Activated B cell treated with CpG ODN at 0.5 μM for 24 hours (primary cell): ENCODE data around the gene MGLL. TPM values are rescaled to one million over a fixed set of nuclear protein-coding genes. Genes with fewer than 3 reads are reported as not detected.
"Not testable (repeated sequence)": the region's sequence is repeated elsewhere in the genome, so short reads cannot be mapped to it uniquely, and the experiment has no call there.

Source experiments
- ATAC-seq: fragments of 200-7000 bp; cut with Tn5 transposase; one replicate; pipeline ENCODE4 v1.10.0; 2021; ENCODE audit warnings: low read depth, mild to moderate bottlenecking, moderate library complexity
- CTCF ChIA-PET: fragments of 350-600 bp; sonication (Branson Sonifier 250); formaldehyde crosslinking; loops from one replicate; lab custom pipeline; 2021; ENCODE audit warnings: antibody characterized with exemption; lab: Charles Lee
- POLR2A ChIA-PET: fragments of 350-600 bp; sonication (Branson Sonifier 250); formaldehyde crosslinking; loops from one replicate; lab custom pipeline; 2021; ENCODE audit warnings: antibody characterized with exemption; lab: Charles Lee
- DNase-seq: peaks from one replicate; pipeline ENCODE4 v3.0.0; 2022
- H3K27ac Mint-ChIP-seq: one replicate; pipeline ENCODE4 v1.8.0; 2020; ENCODE audit warnings: mixed read lengths
- H3K27me3 Mint-ChIP-seq: one replicate; pipeline ENCODE4 v1.8.0; 2021; ENCODE audit warnings: mixed read lengths
- H3K36me3 Mint-ChIP-seq: one replicate; pipeline ENCODE4 v1.8.0; 2021; ENCODE audit warnings: low read depth, mixed read lengths
- H3K4me1 Mint-ChIP-seq: one replicate; pipeline ENCODE4 v1.8.0; 2021; ENCODE audit warnings: mixed read lengths
- H3K4me3 Mint-ChIP-seq: one replicate; pipeline ENCODE4 v1.8.0; 2020; ENCODE audit warnings: mild to moderate bottlenecking, mixed read lengths
- H3K9me3 Mint-ChIP-seq: one replicate; pipeline ENCODE4 v1.8.0; 2020; ENCODE audit warnings: mixed read lengths
- intact Hi-C: fragments of 100-400 bp; cut with micrococcal nuclease; formaldehyde crosslinking; loops from one replicate; pipeline ENCODE4 v1.15.1; 2024
- total RNA-seq: library from RNA; stranded (reverse); gene quantifications from 2 replicates; pipeline ENCODE4 v1.2.3, GENCODE V29; 2022
- TF ChIP-seq, protein P1 (sequence below): fragments of 200-600 bp; IDR thresholded peaks from one replicate; pipeline ENCODE4 v1.8.0; 2022; ENCODE audit warnings: antibody characterized with exemption, mild to moderate bottlenecking

Gene MGLL
- total RNA-seq, 1 donor from 2014 or later: 19.1 TPM

DNA sequence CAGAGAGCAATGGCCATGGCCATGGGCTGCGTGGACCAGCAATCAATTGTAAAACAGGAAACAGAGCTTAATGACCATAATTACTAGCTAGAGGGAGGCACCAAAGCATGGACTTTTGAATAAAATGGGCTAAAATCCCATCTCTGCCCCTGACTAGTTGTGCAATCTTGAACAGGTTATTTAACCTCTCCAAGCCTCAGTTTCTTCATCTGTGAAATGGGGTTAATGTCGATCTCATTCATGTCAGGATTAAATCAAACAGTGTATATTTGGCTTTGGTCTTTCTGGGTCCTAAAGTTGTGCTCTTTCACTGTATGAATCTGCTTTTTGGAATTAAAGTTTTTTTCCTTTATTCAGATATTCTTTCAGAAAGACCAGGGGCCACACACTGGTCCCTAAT lies 113.5 kb downstream of the MGLL start:
- Mint-ChIP-seq H3K4me3 (no peak overlapping the region), H3K4me1 (peaks cover 5% of the 10 kb centered on the region), H3K36me3 (no peaks in the 10 kb centered on the region), H3K9me3 (peaks cover 6% of the 10 kb centered on the region), H3K27me3 (no peaks in the 10 kb centered on the region), H3K27ac (no peak overlapping the region)
- CTCF ChIA-PET: no interaction called here
- POLR2A ChIA-PET: no interaction called here
- no peak for ATAC-seq
- TF ChIP-seq, protein P1, sequence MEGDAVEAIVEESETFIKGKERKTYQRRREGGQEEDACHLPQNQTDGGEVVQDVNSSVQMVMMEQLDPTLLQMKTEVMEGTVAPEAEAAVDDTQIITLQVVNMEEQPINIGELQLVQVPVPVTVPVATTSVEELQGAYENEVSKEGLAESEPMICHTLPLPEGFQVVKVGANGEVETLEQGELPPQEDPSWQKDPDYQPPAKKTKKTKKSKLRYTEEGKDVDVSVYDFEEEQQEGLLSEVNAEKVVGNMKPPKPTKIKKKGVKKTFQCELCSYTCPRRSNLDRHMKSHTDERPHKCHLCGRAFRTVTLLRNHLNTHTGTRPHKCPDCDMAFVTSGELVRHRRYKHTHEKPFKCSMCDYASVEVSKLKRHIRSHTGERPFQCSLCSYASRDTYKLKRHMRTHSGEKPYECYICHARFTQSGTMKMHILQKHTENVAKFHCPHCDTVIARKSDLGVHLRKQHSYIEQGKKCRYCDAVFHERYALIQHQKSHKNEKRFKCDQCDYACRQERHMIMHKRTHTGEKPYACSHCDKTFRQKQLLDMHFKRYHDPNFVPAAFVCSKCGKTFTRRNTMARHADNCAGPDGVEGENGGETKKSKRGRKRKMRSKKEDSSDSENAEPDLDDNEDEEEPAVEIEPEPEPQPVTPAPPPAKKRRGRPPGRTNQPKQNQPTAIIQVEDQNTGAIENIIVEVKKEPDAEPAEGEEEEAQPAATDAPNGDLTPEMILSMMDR: no peak
- DNase-seq: no peak
- intact Hi-C loops: no loop called here

DNA sequence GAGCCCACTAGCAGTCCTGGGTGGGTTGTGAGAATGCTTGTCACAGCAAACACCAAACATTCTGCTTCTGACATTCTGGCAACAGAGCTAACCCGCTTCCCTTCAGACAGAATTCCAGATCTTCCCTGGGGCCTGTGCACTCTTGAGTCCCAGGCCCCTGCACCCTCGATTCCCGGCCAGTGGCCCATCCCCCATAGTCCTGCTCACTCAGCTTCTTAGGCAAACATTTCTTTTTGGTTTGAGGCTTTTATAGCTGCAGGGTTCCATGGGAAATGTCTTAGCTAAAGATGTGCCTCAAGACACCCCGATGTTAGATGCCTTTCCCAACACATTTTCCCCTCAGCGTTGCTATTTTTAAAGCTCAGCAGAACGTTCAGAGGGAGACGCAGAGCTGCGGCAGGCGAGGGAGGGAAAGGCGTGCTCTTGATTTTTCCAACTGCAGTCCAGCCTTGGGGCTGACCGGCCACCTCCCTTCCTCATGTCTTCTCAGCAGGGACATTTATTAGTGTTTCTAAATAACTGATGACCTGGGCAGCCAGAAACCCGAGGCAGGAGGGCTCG lies 114.4 kb downstream of the MGLL start:
- ATAC-seq: no peak
- intact Hi-C loops: no loop called here
- no peak for DNase-seq
- POLR2A ChIA-PET: no interaction called here
- TF ChIP-seq, protein P1: no peak
- H3K4me1 Mint-ChIP-seq: peaks cover 5% of the 10 kb centered on the region
- CTCF ChIA-PET: no interaction called here
- H3K4me3 Mint-ChIP-seq: no peak overlapping the region
- H3K9me3 Mint-ChIP-seq: peaks cover 8% of the 10 kb centered on the region
- no peak overlapping the region for H3K27ac Mint-ChIP-seq
- no peaks in the 10 kb centered on the region for H3K36me3 Mint-ChIP-seq
- no peaks in the 10 kb centered on the region for H3K27me3 Mint-ChIP-seq

DNA sequence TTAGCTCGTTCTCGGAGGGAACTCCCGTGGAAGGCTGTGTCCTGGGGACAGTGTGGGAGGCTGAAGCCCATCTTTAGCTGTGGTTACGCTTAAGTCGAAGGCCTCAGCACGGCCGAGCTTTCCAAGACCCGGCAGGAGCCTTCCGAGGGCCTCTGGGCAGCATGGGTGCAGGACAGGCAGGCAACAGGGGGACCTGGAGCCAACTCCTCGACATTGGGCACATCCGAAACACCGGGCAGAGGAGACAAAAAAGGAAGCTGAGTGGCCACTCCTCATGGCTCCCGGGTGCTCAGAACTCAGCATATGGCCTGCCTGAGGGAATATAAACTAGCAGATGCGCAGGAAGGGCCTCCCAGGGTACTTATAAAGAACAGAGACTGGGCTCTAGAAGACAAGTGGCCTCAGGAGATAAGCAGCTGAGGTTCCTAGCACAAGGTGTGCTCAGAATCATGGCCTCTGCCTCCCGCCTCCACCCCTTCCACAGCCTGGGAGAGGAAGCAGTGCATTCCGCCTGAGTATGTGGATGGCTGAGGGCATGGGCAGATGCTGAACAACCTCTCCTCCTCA lies 115.4 kb downstream of the MGLL start:
- ATAC-seq (no peak), DNase-seq (no peak)
- ChIA-PET CTCF (interaction anchor here (0.5 kb wide), 1 partner anchor 595 kb away, joined by 4 read pairs; no protein-coding TSS in a partner anchor), POLR2A (no interaction called here)
- Mint-ChIP-seq H3K27ac (no peak overlapping the region), H3K4me3 (no peak overlapping the region), H3K27me3 (no peaks in the 10 kb centered on the region), H3K9me3 (peaks cover 8% of the 10 kb centered on the region), H3K36me3 (no peaks in the 10 kb centered on the region), H3K4me1 (peaks cover 5% of the 10 kb centered on the region)
- TF ChIP-seq, protein P1: no peak
- intact Hi-C loops: no loop called here

DNA sequence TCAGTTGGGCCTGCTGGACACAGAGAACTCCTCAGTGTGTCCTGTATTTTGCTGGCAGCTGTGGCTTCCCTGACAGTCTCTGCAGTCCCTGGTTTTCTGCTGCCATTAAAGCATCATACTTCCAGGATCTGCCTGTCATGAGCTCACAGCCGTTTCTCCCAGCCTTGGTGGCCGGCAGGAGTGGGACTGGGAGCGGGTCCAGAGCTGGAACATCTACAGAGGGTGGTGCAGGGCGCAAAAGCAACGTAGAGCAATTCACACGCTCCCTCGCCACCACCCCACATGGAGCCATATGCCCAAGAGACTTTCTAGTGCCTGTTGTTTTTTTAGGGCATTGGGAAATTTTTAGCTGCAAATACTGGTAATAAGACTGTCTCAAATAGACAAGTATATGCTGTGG lies 116.0 kb downstream of the MGLL start:
- peaks cover 8% of the 10 kb centered on the region for H3K9me3 Mint-ChIP-seq
- CTCF ChIA-PET: interaction anchor here (0.5 kb wide), 1 partner anchor 596 kb away, joined by 4 read pairs; no protein-coding TSS in a partner anchor
- POLR2A ChIA-PET: no interaction called here

DNA sequence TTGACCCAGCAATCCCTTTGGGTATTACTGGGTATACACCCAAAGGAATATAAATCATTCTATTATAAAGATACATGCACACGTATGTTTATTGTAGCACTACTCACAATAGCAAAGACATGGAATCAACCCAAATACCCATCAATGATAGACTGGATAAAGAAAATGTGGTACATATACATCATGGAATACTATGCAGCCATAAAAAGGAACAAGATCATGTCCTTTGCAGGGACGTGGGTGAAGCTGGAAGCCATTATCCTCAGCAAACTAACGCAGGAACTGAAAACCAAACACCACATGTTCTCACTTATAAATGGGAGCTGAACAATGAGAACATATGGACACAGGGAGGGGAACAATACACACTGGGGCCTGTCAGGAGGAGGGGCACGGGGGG lies 117.5 kb downstream of the MGLL start:
- CTCF ChIA-PET, H3K36me3 Mint-ChIP-seq, intact Hi-C loops, H3K27ac Mint-ChIP-seq, DNase-seq, H3K4me3 Mint-ChIP-seq, ATAC-seq, H3K27me3 Mint-ChIP-seq, H3K4me1 Mint-ChIP-seq, H3K9me3 Mint-ChIP-seq: not testable (repeated sequence)
- POLR2A ChIA-PET: interaction anchor here (0.7 kb wide), 1 partner anchor 31 kb away, joined by 8 read pairs; no protein-coding TSS in a partner anchor

More for the DNA sequence above, 116.0 kb downstream of the MGLL start:
- Mint-ChIP-seq H3K27ac (no peak overlapping the region), H3K36me3 (no peaks in the 10 kb centered on the region), H3K4me1 (peaks cover 5% of the 10 kb centered on the region), H3K27me3 (no peaks in the 10 kb centered on the region), H3K4me3 (no peak overlapping the region)
- ATAC-seq (no peak), DNase-seq (no peak)
- intact Hi-C loops: no loop called here
- TF ChIP-seq, protein P1: no peak
